Measurements from ENCODE around the gene VSIR.

Gene VSIR

GRCh38 chr10:71763352-71764127 is 9.8 kb downstream of the VSIR start:
- DNase-seq (ENCODE audit: low read depth), result no peak

DNA sequence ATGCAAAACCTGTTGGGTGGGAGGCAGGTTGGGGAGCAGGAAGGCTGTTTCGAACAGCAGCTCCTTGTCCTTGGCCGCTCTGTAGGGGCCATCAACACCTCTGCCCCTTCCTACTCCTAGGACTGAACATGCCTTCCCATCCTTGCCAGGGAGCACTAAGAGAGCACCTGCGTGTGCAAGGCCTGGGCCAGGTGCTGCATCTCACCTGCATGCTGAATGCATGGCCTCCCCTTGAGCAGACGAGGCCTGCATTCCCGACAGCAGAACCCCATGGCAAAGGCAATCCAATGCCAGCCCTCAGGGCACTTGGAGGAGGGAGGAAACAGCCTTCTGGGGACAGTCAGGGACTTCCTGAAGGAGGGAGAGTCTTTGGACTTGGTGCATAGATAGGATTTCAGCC is 11.0 kb downstream of the VSIR start:
- DNase-seq (ENCODE audit: low read depth), result no peak

DNA sequence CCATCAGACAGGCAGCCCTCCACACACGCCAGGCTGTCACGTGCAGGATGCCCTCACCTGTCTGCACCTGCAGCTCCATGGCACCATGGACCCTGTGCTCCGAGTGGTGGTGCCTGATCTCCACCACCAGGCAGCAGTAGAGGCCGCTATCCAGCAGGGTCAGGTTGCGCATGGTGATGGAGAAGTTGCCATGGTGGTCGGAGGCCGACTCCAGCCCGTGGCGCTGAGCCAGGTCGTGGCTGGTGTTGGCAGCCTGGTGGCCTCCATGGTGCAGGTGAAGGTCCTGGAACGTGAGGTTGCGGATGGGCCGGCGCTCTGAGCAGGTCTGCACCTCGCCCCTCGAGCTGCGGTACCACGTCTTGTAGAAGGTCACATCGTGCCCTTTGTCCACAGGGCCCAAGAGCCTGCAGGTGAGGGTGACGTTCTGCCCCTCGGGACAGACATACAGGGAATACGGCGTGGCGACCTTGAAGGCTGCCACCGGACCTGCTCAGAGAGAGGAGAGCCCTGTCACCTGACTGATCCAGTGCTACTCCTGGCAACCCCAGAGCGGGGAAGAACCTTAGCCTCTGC is 11.7 kb downstream of the VSIR start:
- no peak for DNase-seq (ENCODE audit: low read depth)

GRCh38 chr10:71761105-71761511 is 12.2 kb downstream of the VSIR start:
- peak; percentile 37 for DNase-seq (ENCODE audit: low read depth)

- no peak for DNase-seq (ENCODE audit: low read depth)
Measured at GRCh38 chr10:71757399-71757922, 15.9 kb downstream of the VSIR start.

GRCh38 chr10:71756311-71757191 is 16.8 kb downstream of the VSIR start:
- DNase-seq (ENCODE audit: low read depth), result no peak

GRCh38 chr10:71755179-71755879 is 18.0 kb downstream of the VSIR start:
- no peak for DNase-seq (ENCODE audit: low read depth)

DNA sequence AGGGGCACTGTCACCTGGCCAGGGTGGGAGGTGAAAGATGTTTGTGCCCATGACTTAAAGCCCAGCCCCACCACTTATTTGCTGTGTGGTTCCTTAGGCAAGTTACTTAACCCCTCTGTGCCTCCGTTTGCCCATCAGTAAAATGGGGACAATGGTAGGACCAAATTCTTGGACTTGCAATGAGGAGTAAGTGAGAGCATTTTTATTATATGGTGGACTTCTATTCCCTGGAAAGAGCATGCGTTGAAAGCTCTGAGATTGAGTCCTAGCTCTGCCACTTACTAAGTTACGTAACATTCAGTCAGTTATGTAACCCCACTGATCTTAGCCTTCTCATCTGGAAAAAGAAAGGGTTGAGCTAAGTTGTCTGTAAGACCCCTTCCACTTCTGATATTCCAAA is 18.8 kb downstream of the VSIR start:
- no peak for DNase-seq (ENCODE audit: low read depth)

GRCh38 chr10:71753960-71754505 is 19.3 kb downstream of the VSIR start:
- DNase-seq (ENCODE audit: low read depth), result no peak

GRCh38 chr10:71753091-71753959 is 20.0 kb downstream of the VSIR start:
- no peak for DNase-seq (ENCODE audit: low read depth)

GRCh38 chr10:71752391-71753090 is 20.8 kb downstream of the VSIR start:
- DNase-seq (ENCODE audit: low read depth), result no peak

GRCh38 chr10:71751515-71752224 is 21.6 kb downstream of the VSIR start:
- DNase-seq (ENCODE audit: low read depth), result no peak

GRCh38 chr10:71750986-71751385 is 22.3 kb downstream of the VSIR start:
- DNase-seq (ENCODE audit: low read depth), result no peak

DNA sequence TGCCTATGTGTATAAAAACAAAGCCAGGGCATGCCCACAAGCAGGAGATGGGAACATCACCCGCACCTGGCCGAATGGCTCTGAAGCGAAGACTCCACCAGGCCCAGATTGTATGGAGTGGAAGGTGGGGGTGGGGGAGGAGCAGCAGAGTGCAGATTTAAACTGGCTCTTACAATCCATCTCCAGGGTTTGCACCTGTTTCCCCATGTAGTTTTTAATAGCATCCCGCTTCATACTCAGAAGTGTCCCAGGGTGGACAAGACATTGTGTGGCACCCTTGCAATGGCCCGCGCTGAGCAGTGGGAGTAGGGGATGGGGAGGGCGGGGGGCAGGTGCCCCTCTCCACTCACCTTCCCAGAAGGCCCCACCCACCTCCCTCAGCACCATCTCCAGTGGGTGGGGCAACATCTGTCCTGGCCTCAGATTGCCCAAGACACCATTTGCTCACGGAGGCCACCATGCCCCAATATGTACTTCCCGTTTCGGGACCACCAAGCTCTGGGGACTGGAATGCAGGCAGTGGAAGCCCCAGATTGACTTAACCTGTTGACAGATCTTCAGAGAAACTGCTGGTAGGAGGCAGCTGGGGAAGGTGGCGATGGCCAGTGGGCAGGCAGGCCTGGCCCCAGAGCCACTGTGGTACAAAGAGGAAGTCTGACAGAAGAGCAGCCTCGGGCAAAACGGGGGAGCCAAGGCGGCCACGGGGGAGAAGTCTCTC is 23.0 kb downstream of the VSIR start:
- DNase-seq (ENCODE audit: low read depth), result no peak

- DNase-seq (ENCODE audit: low read depth), result no peak
Measured at GRCh38 chr10:71749396-71749795, 23.9 kb downstream of the VSIR start.

DNA sequence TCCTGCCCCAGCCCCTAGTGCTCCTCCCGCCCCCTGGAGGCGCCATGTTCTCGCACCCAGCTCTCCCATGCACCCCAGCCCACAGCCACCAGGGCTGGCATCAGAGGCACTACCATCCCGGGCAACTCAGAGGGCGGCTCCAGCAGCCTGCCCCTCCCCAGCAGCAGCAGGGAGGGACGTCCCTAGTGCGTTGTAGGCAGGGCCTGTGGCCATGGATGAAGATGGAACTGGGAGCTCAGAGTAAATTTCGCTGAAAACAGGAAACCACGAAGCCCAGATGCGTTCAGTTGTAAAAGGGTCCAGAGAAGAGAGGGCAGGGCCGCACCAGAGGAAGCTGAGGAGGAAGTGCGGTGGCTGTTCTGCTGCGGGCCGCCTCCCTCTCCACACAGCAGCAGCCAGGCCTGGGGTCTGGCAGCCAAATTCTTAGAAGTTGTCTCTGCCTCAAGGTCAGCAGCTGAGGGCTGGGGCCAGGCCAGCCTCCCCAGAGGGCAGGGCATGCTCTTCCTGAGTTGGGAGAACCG is 24.6 kb downstream of the VSIR start:
- DNase-seq (ENCODE audit: low read depth), result peak; percentile 44

DNA sequence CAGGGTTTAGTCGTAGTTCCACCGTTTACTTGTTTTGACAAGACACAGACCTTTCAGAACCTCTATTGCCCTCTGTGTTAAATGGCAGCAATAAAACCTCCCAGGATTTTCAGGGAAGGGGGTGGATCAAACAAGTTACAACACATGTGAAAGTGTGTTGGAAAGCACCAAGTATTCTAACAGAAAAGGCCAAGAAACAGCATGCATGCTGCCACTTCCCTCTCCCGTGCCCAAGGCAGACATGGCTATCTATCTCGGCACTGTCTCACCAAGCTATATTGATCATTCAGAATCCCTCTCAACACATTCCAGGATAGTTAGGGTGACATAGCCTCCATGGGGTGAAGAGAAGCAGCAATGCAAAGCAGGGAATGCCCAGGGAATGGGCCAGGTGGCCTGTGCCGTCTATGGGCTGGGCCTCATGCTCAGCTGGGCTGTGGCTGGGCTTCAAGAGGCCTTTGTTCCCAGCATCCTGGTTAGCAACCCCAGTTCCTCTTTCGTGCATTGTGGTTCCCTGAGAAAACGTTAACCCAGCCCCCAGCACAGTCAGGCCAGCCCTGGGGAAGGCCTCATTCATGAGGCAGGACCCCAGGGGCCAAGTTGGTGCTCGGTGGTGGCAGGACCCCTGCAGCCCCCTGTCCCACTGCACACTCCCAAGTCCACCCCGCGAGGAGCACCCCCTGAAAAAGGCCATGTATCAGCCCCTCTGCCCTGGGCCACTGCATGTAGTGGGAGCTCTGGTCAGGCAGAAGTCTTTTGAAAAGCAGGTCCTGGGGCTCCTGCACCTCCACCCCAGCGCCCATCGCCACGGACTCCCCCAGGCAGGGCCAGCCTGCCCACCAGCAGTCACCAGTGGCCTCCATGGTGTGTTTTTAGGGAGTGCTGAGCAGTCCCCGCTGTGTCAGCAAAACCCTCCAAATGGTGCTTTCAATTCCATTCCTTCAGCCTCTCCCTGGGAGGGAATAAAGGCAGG is 25.5 kb downstream of the VSIR start:
- DNase-seq (ENCODE audit: low read depth), result no peak

Data from stimulated activated CD8-positive, alpha-beta memory T cell treated with anti-CD3 and anti-CD28 coated beads, Interleukin-12 subunit alpha, Interleukin-12 subunit beta, amount 100 ng/mL, for 1 hour (primary cell).